ENCODE data around the gene OR4C6. TPM values are rescaled to one million over a fixed set of nuclear protein-coding genes. Genes with fewer than 3 reads are reported as not detected.

OR4C6 gene
- total RNA-seq (2022; extraction: Qiagen RNA extraction; ENCODE audit: low read depth), result not detected in 5 replicates

GRCh38 chr11:55661901-55662300 is at the start of gene OR4C6:
Gene OR4C6 (plus strand): TSS chr11:55662201. CDS start chr11:55665167, 2,966 bp downstream.

GRCh38 chr11:55634813-55635212 is 27.2 kb upstream of the OR4C6 start, which contains the start of gene OR4P4:
Gene OR4P4 (plus strand): TSS chr11:55635113.

GRCh38 chr11:55648027-55648426 is 14.0 kb upstream of the OR4C6 start, which contains the start of gene OR4S2:
Gene OR4S2 (plus strand): TSS chr11:55648327. CDS start chr11:55650904, 2,577 bp downstream.

Other genes with a start within 250 kb of the OR4C6 start
- gene OR4C15, start 107.7 kb upstream of the OR4C6 start, total RNA-seq (2022; extraction: Qiagen RNA extraction; ENCODE audit: low read depth), result not detected in 5 replicates
- not detected in 5 replicates for gene OR4C16, start 90.1 kb upstream of the OR4C6 start, total RNA-seq (2022; extraction: Qiagen RNA extraction; ENCODE audit: low read depth)
- gene OR4C11, start 54.6 kb upstream of the OR4C6 start, total RNA-seq (2022; extraction: Qiagen RNA extraction; ENCODE audit: low read depth), result not detected in 5 replicates
- gene OR4P4, start 27.1 kb upstream of the OR4C6 start, total RNA-seq (2022; extraction: Qiagen RNA extraction; ENCODE audit: low read depth), result not detected in 5 replicates
- gene OR4S2, start 13.9 kb upstream of the OR4C6 start, total RNA-seq (2022; extraction: Qiagen RNA extraction; ENCODE audit: low read depth), result not detected in 5 replicates
- gene OR5D13, start 111.2 kb downstream of the OR4C6 start, total RNA-seq (2022; extraction: Qiagen RNA extraction; ENCODE audit: low read depth), result not detected in 5 replicates
- gene OR5D14, start 133.4 kb downstream of the OR4C6 start, total RNA-seq (2022; extraction: Qiagen RNA extraction; ENCODE audit: low read depth), result not detected in 5 replicates
- not detected in 5 replicates for gene OR5L1, start 149.2 kb downstream of the OR4C6 start, total RNA-seq (2022; extraction: Qiagen RNA extraction; ENCODE audit: low read depth)
- gene OR5D18, start 157.4 kb downstream of the OR4C6 start, total RNA-seq (2022; extraction: Qiagen RNA extraction; ENCODE audit: low read depth), result not detected in 5 replicates
- not detected in 5 replicates for gene OR5L2, start 165.0 kb downstream of the OR4C6 start, total RNA-seq (2022; extraction: Qiagen RNA extraction; ENCODE audit: low read depth)
- gene OR5D16, start 176.6 kb downstream of the OR4C6 start, total RNA-seq (2022; extraction: Qiagen RNA extraction; ENCODE audit: low read depth), result not detected in 5 replicates
- not detected in 5 replicates for gene TRIM51, start 221.1 kb downstream of the OR4C6 start, total RNA-seq (2022; extraction: Qiagen RNA extraction; ENCODE audit: low read depth)

All from A549 treated with CpdA at 1 μM for 4 hours (cell line).